ENCODE data around the gene OR2A1.
"Not testable (repeated sequence)": the region's sequence is repeated elsewhere in the genome, so short reads cannot be mapped to it uniquely, and the experiment has no call there.

The OR2A1 gene

GRCh38 chr7:144365523-144365922 lies 53.3 kb downstream of the OR2A1 start:
- not testable (repeated sequence) for DNase-seq

GRCh38 chr7:144367250-144367649 lies 55.0 kb downstream of the OR2A1 start:
- ATAC-seq, H3K4me3 Mint-ChIP-seq, H3K27me3 Mint-ChIP-seq, DNase-seq, H3K4me1 Mint-ChIP-seq, H3K9me3 Mint-ChIP-seq, H3K27ac Mint-ChIP-seq: not testable (repeated sequence)

More at GRCh38 chr7:144365523-144365922, 53.3 kb downstream of the OR2A1 start:
- H3K27me3 Mint-ChIP-seq, ATAC-seq, H3K27ac Mint-ChIP-seq, H3K4me3 Mint-ChIP-seq, H3K9me3 Mint-ChIP-seq, H3K4me1 Mint-ChIP-seq: not testable (repeated sequence)

GRCh38 chr7:144369221-144369620 lies 57.0 kb downstream of the OR2A1 start:
- H3K27me3 Mint-ChIP-seq, H3K27ac Mint-ChIP-seq, H3K9me3 Mint-ChIP-seq, ATAC-seq, H3K4me1 Mint-ChIP-seq, H3K4me3 Mint-ChIP-seq, DNase-seq: not testable (repeated sequence)
